Prostate gland (tissue), 2 donors: ENCODE data around the gene CFAP47. TPM values are rescaled to one million over a fixed set of nuclear protein-coding genes. Genes with fewer than 3 reads are reported as not detected.

ENCODE experiments used
- DNase-seq: peaks from one replicate; pipeline ENCODE4 v3.0.0-alpha.2; 2019; ENCODE audit warnings: low spot score
- H3K27ac ChIP-seq, 2 donors: fragments of 200-600 bp; sonication (generic); 2 replicates each; pipeline ENCODE4 v1.5.1; 2017 to 2019
- H3K27me3 ChIP-seq: fragments of 200-600 bp; sonication (generic); replicated peaks from 2 replicates; pipeline ENCODE4 v1.5.1; 2019; ENCODE audit not compliant: insufficient read depth
- H3K36me3 ChIP-seq, 2 donors: fragments of 200-600 bp; sonication (generic); 1 replicate in 1 of 2; 2 replicates in 1 of 2; pipeline versions ENCODE4 v1.5.1 to v1.8.1; 2017 to 2019
- H3K4me1 ChIP-seq: fragments of 200-600 bp; sonication (generic); replicated peaks from 2 replicates; pipeline ENCODE4 v1.5.1; 2019
- H3K4me3 ChIP-seq, 2 donors: fragments of 200-600 bp; sonication (generic); 2 replicates each; pipeline ENCODE4 v1.5.1; 2017 to 2019
- H3K9me3 ChIP-seq: fragments of 200-600 bp; sonication (generic); 2 replicates; pipeline ENCODE4 v1.5.1; 2017
- POLR2A ChIP-seq: fragments of 450-650 bp; IDR thresholded peaks from one replicate; pipeline ENCODE4 v1.6.1; 2016; ENCODE audit warnings: antibody characterized with exemption, mild to moderate bottlenecking
- POLR2AphosphoS5 ChIP-seq: sonication (generic); formaldehyde crosslinking; IDR thresholded peaks from one replicate; pipeline ENCODE4 v1.6.1; 2017; ENCODE audit warnings: antibody characterized with exemption
- WGBS: methylation state at CpG from one replicate; pipeline ENCODE4 v1.1.5; 2018; 5-methylcytosine and 5-hydroxymethylcytosine counted together
- intact Hi-C: fragments of 100-400 bp; cut with DNase I; formaldehyde crosslinking; loops from one replicate; pipeline ENCODE4 v1.14.2; 2022
- small RNA-seq, 2 donors: library from RNA; depleted of rRNA; stranded (forward); fragments of <200 nt; gene quantifications; one replicate each; pipeline ENCODE3, GENCODE V24; 2016
- total RNA-seq, 2 donors: library from RNA; depleted of rRNA; stranded (reverse); fragments of >200 nt; gene quantifications; one replicate each; pipeline ENCODE4 v1.1.0, GENCODE V29; 2016
- TF ChIP-seq, protein P1 (sequence below), 4 experiments: fragments of 200-600 bp in 2 of 4; fragments of 450-650 bp in 2 of 4; sonication (generic) in 2 of 4; IDR thresholded peaks; 1 replicate in 3 of 4; 2 replicates in 1 of 4; pipeline ENCODE4 v1.5.1; 2016 to 2019; ENCODE audit warnings: antibody characterized with exemption in 4 of 4, mild to moderate bottlenecking in 2 of 4, moderate library complexity in 2 of 4

Gene CFAP47
- total RNA-seq, 2 donors from 2014 or later: 0.32 to 0.45 TPM

DNA sequence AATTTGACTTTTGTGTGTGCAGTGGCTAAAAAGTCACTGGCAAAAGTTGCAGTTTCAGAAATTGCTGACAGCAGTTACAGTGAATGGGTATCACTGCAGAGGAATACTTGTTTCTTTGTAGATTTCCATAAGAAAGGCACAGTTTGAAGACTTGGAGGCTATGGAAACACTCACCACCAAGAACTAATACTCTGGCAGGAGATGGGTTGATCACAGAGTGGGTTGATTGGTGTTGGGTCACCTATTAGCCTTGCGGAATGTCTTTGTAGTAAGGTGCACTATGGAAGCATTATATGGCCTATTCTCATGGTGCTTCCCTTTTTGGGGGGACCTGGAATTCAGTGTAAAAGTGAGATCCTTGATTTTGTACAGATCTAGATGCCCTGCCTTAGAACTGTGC lies 502.8 kb downstream of the CFAP47 start:
- no peak for DNase-seq
- Histone ChIP-seq H3K9me3 (no peaks in the 10 kb centered on the region), H3K4me3 (no peak overlapping the region), H3K4me1 (no peaks in the 10 kb centered on the region), H3K36me3 (no peaks in the 10 kb centered on the region), H3K27me3 (no peaks in the 10 kb centered on the region), H3K27ac (no peak overlapping the region)
- WGBS: 100% methylated on average over 1 of the region's 1 CpG
- intact Hi-C loops: no loop called here
- TF ChIP-seq POLR2A: no peak
- TF ChIP-seq POLR2AphosphoS5: no peak

DNA sequence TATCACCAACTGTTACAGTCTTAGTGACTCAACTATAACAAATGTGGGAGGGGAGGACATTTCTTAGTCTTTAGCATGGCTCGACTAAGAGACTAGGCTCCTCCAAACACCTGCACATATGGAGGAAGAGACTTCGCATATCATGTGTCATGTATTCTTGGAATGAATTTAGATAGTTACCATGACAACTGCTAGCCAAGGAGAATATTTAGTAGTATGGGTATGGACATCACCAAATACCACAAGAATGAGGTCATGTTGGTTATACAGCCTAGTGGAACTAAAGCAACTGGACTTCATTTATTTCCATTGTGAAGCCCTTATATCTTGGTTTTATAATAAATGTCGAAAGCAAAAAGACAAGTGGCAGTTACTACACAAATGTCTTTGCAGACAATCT lies 512.3 kb downstream of the CFAP47 start:
- DNase-seq: no peak
- 66% methylated on average over 3 of the region's 3 CpGs for WGBS
- TF ChIP-seq, protein P1, sequence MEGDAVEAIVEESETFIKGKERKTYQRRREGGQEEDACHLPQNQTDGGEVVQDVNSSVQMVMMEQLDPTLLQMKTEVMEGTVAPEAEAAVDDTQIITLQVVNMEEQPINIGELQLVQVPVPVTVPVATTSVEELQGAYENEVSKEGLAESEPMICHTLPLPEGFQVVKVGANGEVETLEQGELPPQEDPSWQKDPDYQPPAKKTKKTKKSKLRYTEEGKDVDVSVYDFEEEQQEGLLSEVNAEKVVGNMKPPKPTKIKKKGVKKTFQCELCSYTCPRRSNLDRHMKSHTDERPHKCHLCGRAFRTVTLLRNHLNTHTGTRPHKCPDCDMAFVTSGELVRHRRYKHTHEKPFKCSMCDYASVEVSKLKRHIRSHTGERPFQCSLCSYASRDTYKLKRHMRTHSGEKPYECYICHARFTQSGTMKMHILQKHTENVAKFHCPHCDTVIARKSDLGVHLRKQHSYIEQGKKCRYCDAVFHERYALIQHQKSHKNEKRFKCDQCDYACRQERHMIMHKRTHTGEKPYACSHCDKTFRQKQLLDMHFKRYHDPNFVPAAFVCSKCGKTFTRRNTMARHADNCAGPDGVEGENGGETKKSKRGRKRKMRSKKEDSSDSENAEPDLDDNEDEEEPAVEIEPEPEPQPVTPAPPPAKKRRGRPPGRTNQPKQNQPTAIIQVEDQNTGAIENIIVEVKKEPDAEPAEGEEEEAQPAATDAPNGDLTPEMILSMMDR (IDR thresholded peaks at IDR 0.05): no peak
- Histone ChIP-seq H3K9me3 (no peaks in the 10 kb centered on the region), H3K27ac (no peak overlapping the region), H3K36me3 (no peaks in the 10 kb centered on the region), H3K4me3 (no peak overlapping the region), H3K4me1 (no peaks in the 10 kb centered on the region), H3K27me3 (no peaks in the 10 kb centered on the region)
- intact Hi-C loops: no loop called here

DNA sequence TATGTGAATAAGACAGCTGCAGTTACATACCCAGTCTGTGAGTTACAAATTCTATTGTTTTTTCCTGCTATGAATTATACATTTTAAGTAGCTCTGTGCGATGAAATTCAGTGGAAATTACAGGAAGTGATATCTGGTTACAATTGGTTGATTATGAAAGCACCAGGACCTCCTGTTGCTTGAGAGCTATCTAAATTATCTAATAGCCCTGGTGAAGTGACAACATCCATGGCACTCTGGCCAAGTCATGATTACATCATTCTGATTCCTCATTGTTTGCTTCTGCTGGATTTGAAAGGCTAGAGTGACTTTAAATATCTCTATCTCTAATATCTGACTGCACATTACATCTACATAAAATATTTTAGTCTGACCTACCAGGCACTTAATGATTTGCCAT lies 515.0 kb downstream of the CFAP47 start:
- WGBS: 71% methylated on average over 1 of the region's 1 CpG
- H3K27me3 ChIP-seq: no peaks in the 10 kb centered on the region
- intact Hi-C loops: no loop called here
- no peaks in the 10 kb centered on the region for H3K36me3 ChIP-seq
- H3K4me3 ChIP-seq: no peak overlapping the region
- H3K27ac ChIP-seq: no peak overlapping the region
- H3K4me1 ChIP-seq: no peaks in the 10 kb centered on the region
- TF ChIP-seq POLR2A (no peak), POLR2AphosphoS5 (no peak)
- TF ChIP-seq, protein P1 (IDR thresholded peaks at IDR 0.05): no peak
- DNase-seq: no peak
- no peaks in the 10 kb centered on the region for H3K9me3 ChIP-seq

Small RNA genes lying within 50 kb of the gene (small RNA-seq; reads per million reads assigned to genes)
- gene RNU6-641P: 0 reads per million in 2 donors

Other genes with a start within 250 kb of the CFAP47 start
- 1 to 10 TPM in 1 of 2 donors, not detected in 1; 6.0 TPM for gene MAGEB16, start 121.4 kb upstream of the CFAP47 start, total RNA-seq